BJ (cell line): ENCODE data around the gene PLCB2. TPM values are rescaled to one million over a fixed set of nuclear protein-coding genes. Genes with fewer than 3 reads are reported as not detected.

ENCODE experiments used
- CTCF ChIA-PET: fragments of 350-600 bp; formaldehyde crosslinking; extraction: SDS; loops from one replicate; lab custom pipeline; 2021; ENCODE audit warnings: antibody characterized with exemption, inconsistent platforms; lab: Yijun Ruan, JAX
- POLR2A ChIA-PET: fragments of 300-600 bp; sonication (Branson Sonifier 250); formaldehyde crosslinking; extraction: SDS; loops from one replicate; lab custom pipeline; 2021; ENCODE audit warnings: antibody characterized with exemption; lab: Charles Lee
- DNase-seq: peaks from one replicate; pipeline ENCODE4 v3.0.0-alpha.2; 2011; ENCODE audit warnings: low read depth
- H3K27me3 ChIP-seq: 2 replicates; pipeline ENCODE4 v1.6.0; 2011; ENCODE audit warnings: low read length; ENCODE audit not compliant: control insufficient read depth, insufficient read depth
- H3K36me3 ChIP-seq: 2 replicates; pipeline ENCODE4 v1.5.1; 2011; ENCODE audit warnings: low read length; ENCODE audit not compliant: control insufficient read depth, insufficient read depth
- H3K4me3 ChIP-seq: 2 replicates; pipeline ENCODE4 v1.5.1; 2011; ENCODE audit warnings: low read depth, mild to moderate bottlenecking, control low read depth, low read length
- CTCF ChIP-seq: IDR thresholded peaks from 2 replicates; pipeline ENCODE4 v1.5.1; 2011; ENCODE audit warnings: low read depth, mild to moderate bottlenecking, control low read depth, inconsistent platforms, low read length, moderate library complexity; ENCODE audit not compliant: insufficient read depth
- polyA plus RNA-seq: library from polyadenylated mRNA; depleted of rRNA; stranded (reverse); fragments of >200 nt; gene quantifications from 2 replicates; pipeline ENCODE4 v1.2.3, GENCODE V29; 2011

Gene PLCB2
- polyA plus RNA-seq, 1 experiment = 0.47 TPM

GRCh38 chr15:40295297-40295696 is 12.4 kb downstream of the PLCB2 start:
- H3K27me3 ChIP-seq = peaks cover 20% of the 10 kb centered on the region
- POLR2A ChIA-PET = no interaction called here
- no peak for TF ChIP-seq CTCF
- no peak for DNase-seq
- no peaks in the 10 kb centered on the region for H3K36me3 ChIP-seq
- no peak overlapping the region for H3K4me3 ChIP-seq
- CTCF ChIA-PET = interaction anchor here (0.9 to 1.8 kb wide), 3 partner anchors 16 to 21 kb away, joined by 3 to 10 read pairs (median 6); no protein-coding TSS in a partner anchor

- Histone ChIP-seq H3K36me3 (no peaks in the 10 kb centered on the region), H3K27me3 (peaks cover 22% of the 10 kb centered on the region), H3K4me3 (no peak overlapping the region)
- CTCF ChIA-PET = interaction anchor here (0.9 to 7.2 kb wide), 4 partner anchors 15 to 20 kb away, joined by 3 to 67 read pairs (median 9); no protein-coding TSS in a partner anchor
- no peak for TF ChIP-seq CTCF
- DNase-seq = no peak
- POLR2A ChIA-PET = no interaction called here
Observed at GRCh38 chr15:40293905-40294895, 13.5 kb downstream of the PLCB2 start.

- Histone ChIP-seq H3K4me3 (no peak overlapping the region), H3K27me3 (peaks cover 22% of the 10 kb centered on the region), H3K36me3 (no peaks in the 10 kb centered on the region)
- CTCF ChIA-PET = interaction anchor here (1.7 to 7.2 kb wide), 3 partner anchors 14 to 19 kb away, joined by 8 to 67 read pairs (median 28); partner anchors contain the start of gene PLCB2
- TF ChIP-seq CTCF = no peak
- DNase-seq = no peak
- POLR2A ChIA-PET = no interaction called here
Observed at GRCh38 chr15:40293006-40293405, 14.7 kb downstream of the PLCB2 start.

- TF ChIP-seq CTCF = no peak
- DNase-seq = no peak
- Histone ChIP-seq H3K4me3 (no peak overlapping the region), H3K27me3 (peaks cover 22% of the 10 kb centered on the region), H3K36me3 (no peaks in the 10 kb centered on the region)
- CTCF ChIA-PET = interaction anchor here (1.1 to 7.2 kb wide), 8 partner anchors 10 to 53 kb away, joined by 3 to 67 read pairs (median 6); partner anchors contain the start of genes ANKRD63 and PLCB2
- POLR2A ChIA-PET = no interaction called here
Observed at GRCh38 chr15:40292246-40292645, 15.5 kb downstream of the PLCB2 start.
